Pancreas (tissue), 10 donors: ENCODE measurements around the gene NFIA. TPM values are rescaled to one million over a fixed set of nuclear protein-coding genes. Genes with fewer than 3 reads are reported as not detected.
A peak's percentile ranks its signal among the peaks of the same experiment; 100 is the strongest.

Source experiments
- ATAC-seq, 4 donors: fragments of 200-7000 bp; cut with Tn5 transposase; one replicate each; pipeline versions ENCODE4 v1.8.0 to v1.9.1; 2020; ENCODE audit warnings: mild to moderate bottlenecking in 4 of 4, moderate library complexity in 4 of 4
- DNase-seq, 6 donors: peaks; one replicate each; pipeline ENCODE4 v3.0.0-alpha.2; 2020
- FAIRE-seq: peaks from 2 replicates; lab custom pipeline; 2012; peaks lifted over from hg19 to GRCh38; lab: Jason Lieb, UNC
- H3K27ac ChIP-seq, 4 donors: fragments of 200-600 bp; sonication (generic); 1 replicate in 3 of 4; 2 replicates in 1 of 4; pipeline versions ENCODE4 v1.5.0 to v1.8.0; 2020
- H3K27me3 ChIP-seq, 4 donors: fragments of 200-600 bp; one replicate each; pipeline ENCODE4 v1.8.0; 2021
- H3K36me3 ChIP-seq, 3 donors: fragments of 200-600 bp; sonication (generic) in 1 of 3; one replicate each; pipeline versions ENCODE4 v1.5.0 to v1.8.0; 2020 to 2021
- H3K4me1 ChIP-seq, 3 donors: fragments of 200-600 bp; one replicate each; pipeline ENCODE4 v1.8.0; 2021
- H3K4me3 ChIP-seq, 4 donors: fragments of 200-600 bp; sonication (generic) in 2 of 4; one replicate each; pipeline versions ENCODE4 v1.5.0 to v1.8.0; 2020 to 2021
- H3K9me3 ChIP-seq, 4 donors: fragments of 200-600 bp; one replicate each; pipeline ENCODE4 v1.8.0; 2021
- CTCF ChIP-seq, 4 donors: fragments of 200-600 bp; sonication (generic) in 3 of 4; IDR thresholded peaks; one replicate each; pipeline versions ENCODE4 v1.5.0 to v1.8.0; 2021; ENCODE audit warnings: antibody characterized with exemption in 4 of 4
- WGBS, 2 donors: extraction: QIAGEN DNeasy Blood & Tissue Kit; methylation state at CpG; one replicate each; pipeline ENCODE4 v1.1.7; 2013; 5-methylcytosine and 5-hydroxymethylcytosine counted together
- intact Hi-C, 3 donors: fragments of 100-400 bp; cut with DNase I; formaldehyde crosslinking; loops; one replicate each; pipeline versions ENCODE4 v1.11.1 to v1.14.2; 2022
- polyA plus RNA-seq, 2 donors: library from polyadenylated mRNA; stranded (reverse); fragments of 200-250 nt; gene quantifications; one replicate each; pipeline ENCODE4 v1.2.3, GENCODE V29; 2013
- total RNA-seq, 6 donors: library from RNA; stranded (reverse); fragmentation: NEBNext Ultra II Directional in 4 of 6; extraction: Animal tissue kit (Norgen Biotek cat#: 25700) in 4 of 6; gene quantifications; one replicate each; pipeline versions ENCODE4 v1.2.1 to v1.2.4, GENCODE V29; 2021 to 2023
- donor health status: healthy with polysubstance abuse.
- donor health status: DM: no; HTN: no; CAD: no; lungs with moderate emphysema.
- donor health status: DM: no; HTN: no; CAD: no.
- donor health status: control.
- donor health status: control.
- donor health status: Bipolar disorder and iron deficiency.
- donor health status: DM: yes; HTN: yes; CAD: no.
- donor health status: DM: no; HTN: no; CAD: no.
- donor health status: DM: no; HTN: no; CAD: no.
- donor health status: DM: yes; HTN: yes; CAD: no.

NFIA gene
- total and polyA plus RNA-seq, 8 donors: 4.9 to 48.1 (median 30.2) TPM

GRCh38 chr1:61420243-61420642, 337.9 kb downstream of the NFIA start:
- intact Hi-C loops: no loop called here
- FAIRE-seq (no peak), ATAC-seq (no peak), DNase-seq (no peak)
- H3K27me3 ChIP-seq: no peaks in the 10 kb centered on the region
- H3K36me3 ChIP-seq: no peaks in the 10 kb centered on the region
- no peak overlapping the region for H3K27ac ChIP-seq
- TF ChIP-seq CTCF (IDR thresholded peaks at IDR 0.05): no peak
- 86 to 89% methylated on average over 3 of the region's 3 CpGs for WGBS, 2 donors
- H3K4me3 ChIP-seq: no peak overlapping the region
- no peaks in the 10 kb centered on the region for H3K4me1 ChIP-seq
- H3K9me3 ChIP-seq: no peaks in the 10 kb centered on the region

- FAIRE-seq (no peak), ATAC-seq (no peak), DNase-seq (no peak)
- no peak for TF ChIP-seq CTCF (IDR thresholded peaks at IDR 0.05)
- Histone ChIP-seq H3K4me1 (no peaks in the 10 kb centered on the region), H3K27ac (no peak overlapping the region), H3K4me3 (no peak overlapping the region), H3K9me3 (no peaks in the 10 kb centered on the region), H3K27me3 (no peaks in the 10 kb centered on the region), H3K36me3 (no peaks in the 10 kb centered on the region)
- intact Hi-C loops: no loop called here
- 89 to 97% methylated on average over 14 of the region's 14 CpGs for WGBS, 2 donors
Observed at GRCh38 chr1:61420909-61421835, 338.8 kb downstream of the NFIA start.

GRCh38 chr1:61423643-61424042, 341.3 kb downstream of the NFIA start:
- no peak overlapping the region for H3K4me3 ChIP-seq
- no peaks in the 10 kb centered on the region for H3K4me1 ChIP-seq
- H3K27me3 ChIP-seq: no peaks in the 10 kb centered on the region
- no peaks in the 10 kb centered on the region for H3K9me3 ChIP-seq
- H3K27ac ChIP-seq: no peak overlapping the region
- H3K36me3 ChIP-seq: no peaks in the 10 kb centered on the region
- no peak for FAIRE-seq
- no peak for DNase-seq
- intact Hi-C loops: no loop called here
- no peak for TF ChIP-seq CTCF (IDR thresholded peaks at IDR 0.05)
- no peak for ATAC-seq

GRCh38 chr1:61424382-61424781, 342.0 kb downstream of the NFIA start:
- FAIRE-seq (no peak), DNase-seq (no peak), ATAC-seq (peak in 3 of 4 donors; percentile 32 to 64 (median 41))
- H3K36me3 ChIP-seq: no peaks in the 10 kb centered on the region
- TF ChIP-seq CTCF (IDR thresholded peaks at IDR 0.05): no peak
- H3K27me3 ChIP-seq: no peaks in the 10 kb centered on the region
- 75 to 77% methylated on average over 3 of the region's 3 CpGs for WGBS, 2 donors
- H3K4me3 ChIP-seq: no peak overlapping the region
- intact Hi-C loops: no loop called here
- no peaks in the 10 kb centered on the region for H3K9me3 ChIP-seq
- no peak overlapping the region for H3K27ac ChIP-seq
- no peaks in the 10 kb centered on the region for H3K4me1 ChIP-seq

- no peaks in the 10 kb centered on the region for H3K27me3 ChIP-seq
- no peak for ATAC-seq
- intact Hi-C loops: no loop called here
- FAIRE-seq: no peak
- no peaks in the 10 kb centered on the region for H3K36me3 ChIP-seq
- 88% methylated on average over 1 of the region's 1 CpG for whole genome bisulfite sequencing, 2 donors
- no peaks in the 10 kb centered on the region for H3K4me1 ChIP-seq
- TF ChIP-seq CTCF (IDR thresholded peaks at IDR 0.05): no peak
- H3K9me3 ChIP-seq: no peaks in the 10 kb centered on the region
- no peak for DNase-seq
- H3K27ac ChIP-seq: no peak overlapping the region
- H3K4me3 ChIP-seq: no peak overlapping the region
Observed at GRCh38 chr1:61425040-61425439, 342.7 kb downstream of the NFIA start.
